Measurements from ENCODE around the gene ERC1.

Gene ERC1

DNA sequence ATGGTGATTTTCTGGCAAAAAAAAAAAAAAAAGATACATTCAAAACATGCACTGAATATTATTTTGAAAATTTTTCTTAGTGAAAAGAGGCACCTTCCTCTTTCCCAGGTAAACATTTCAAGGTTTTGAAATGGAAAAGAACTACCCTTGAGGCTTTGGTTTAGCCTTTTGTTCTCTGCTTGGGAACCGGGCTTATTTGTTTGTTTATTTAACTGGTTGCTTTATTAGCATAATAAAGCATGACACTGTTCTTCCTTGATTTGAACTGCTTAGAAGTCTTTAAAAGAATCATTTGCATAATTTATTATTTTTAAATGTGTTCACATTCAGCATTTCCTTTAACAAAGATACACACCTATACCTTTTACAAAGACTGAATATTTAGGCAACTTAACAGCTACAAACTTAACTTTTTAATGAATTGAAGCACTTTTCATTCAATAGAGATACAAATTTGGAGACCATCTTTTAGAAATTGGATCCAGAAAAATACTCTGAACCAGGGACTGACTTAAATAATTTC lies 428.9 kb downstream of the ERC1 start:
- no peak for DNase-seq

- DNase-seq = no peak
Measured at GRCh38 chr12:1421091-1421846, 430.2 kb downstream of the ERC1 start.

DNA sequence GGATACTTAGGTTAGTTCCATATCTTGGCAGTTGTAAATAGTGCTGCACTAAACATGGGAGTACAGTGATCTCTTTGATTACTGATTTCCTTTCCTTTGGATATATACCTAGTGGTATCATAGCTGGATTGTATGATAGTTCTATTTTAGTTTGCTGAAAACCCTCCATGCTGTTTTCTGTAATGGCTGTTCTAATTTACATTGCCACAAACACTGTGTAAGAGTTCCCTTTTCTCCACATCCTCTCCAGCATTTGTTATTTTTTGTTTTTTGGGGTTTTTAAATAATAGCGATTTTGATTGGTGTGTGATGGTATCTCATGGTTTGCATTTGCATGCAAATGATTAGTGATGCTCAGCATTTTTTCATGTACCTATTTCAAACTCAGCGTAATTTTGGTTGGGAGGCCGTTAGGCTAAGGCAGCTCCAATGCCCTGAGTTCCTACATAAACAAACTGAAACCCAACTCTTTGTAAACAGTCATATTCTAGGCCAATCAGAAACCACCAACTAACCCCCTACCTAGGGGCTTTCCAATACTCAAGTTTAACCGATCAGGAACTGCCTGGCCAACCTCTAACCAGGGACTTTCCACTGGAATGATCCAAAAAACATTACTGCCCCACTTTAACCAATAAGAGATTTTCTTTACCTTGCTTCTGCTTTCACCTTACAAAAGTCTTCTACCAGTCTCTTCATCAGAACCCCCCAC lies 431.7 kb downstream of the ERC1 start:
- no peak for DNase-seq

GRCh38 chr12:1424674-1425395 lies 433.8 kb downstream of the ERC1 start:
- DNase-seq = no peak

DNA sequence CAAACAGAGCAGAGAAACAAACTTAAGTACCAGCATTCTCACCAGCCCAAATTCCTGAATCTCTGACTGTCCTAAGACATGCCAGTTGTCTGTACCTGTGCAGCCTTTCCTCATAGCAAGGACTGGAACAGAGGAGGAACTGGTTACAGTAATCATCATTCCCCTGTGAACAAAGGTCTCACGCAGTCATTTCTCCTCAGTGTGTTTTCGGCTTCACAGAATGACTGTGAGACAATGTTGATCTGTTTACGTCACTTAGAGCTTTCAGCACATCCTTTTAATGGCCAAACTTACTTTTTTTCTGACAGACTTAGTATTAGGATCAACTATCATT lies 434.3 kb downstream of the ERC1 start:
- no peak for DNase-seq

DNA sequence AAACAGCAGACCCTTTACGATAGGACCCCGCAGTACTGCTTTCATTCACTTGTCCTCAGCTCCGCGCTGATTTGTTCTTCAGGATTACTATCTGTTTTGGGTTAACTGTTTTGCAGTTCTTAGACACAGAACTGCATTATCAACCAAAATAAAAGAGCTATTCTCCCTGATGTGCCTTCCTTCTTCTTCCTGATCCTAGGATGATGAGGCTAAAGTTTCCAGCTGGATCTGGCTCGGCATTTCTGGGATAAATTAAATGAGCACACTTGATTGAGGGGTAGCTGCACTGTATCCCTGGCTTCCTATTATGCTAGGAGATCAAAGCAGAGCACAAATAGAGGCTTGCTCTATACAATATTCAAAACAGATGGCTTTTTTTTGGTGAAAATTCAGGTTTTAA lies 437.6 kb downstream of the ERC1 start:
- no peak for DNase-seq

GRCh38 chr12:1429980-1430379 lies 439.0 kb downstream of the ERC1 start:
- no peak for DNase-seq

- no peak for DNase-seq
Measured at GRCh38 chr12:1434296-1434955, 443.4 kb downstream of the ERC1 start.

GRCh38 chr12:1435044-1435443 lies 444.0 kb downstream of the ERC1 start:
- no peak for DNase-seq

GRCh38 chr12:1435456-1435855 lies 444.4 kb downstream of the ERC1 start:
- no peak for DNase-seq

DNA sequence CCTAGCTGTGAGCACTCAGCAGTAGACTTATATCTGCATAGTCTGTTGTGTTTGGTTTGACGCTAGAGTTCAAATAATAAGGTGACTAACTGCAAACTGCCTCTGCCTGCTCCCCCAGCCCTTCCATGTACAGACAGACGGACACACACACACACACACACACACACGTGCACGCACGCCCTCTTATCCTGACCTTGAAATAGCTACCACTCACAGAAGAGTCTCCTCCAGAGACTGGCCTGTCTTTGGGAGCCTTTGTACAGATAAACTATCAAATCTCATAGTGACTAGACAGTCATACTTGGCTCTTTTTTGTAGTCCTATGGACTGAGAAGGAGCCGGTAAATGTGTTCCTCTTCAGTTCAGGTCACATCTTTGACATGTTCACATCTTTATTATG lies 445.0 kb downstream of the ERC1 start:
- no peak for DNase-seq

- DNase-seq = no peak
Measured at GRCh38 chr12:1436981-1437380, 446.0 kb downstream of the ERC1 start.

DNA sequence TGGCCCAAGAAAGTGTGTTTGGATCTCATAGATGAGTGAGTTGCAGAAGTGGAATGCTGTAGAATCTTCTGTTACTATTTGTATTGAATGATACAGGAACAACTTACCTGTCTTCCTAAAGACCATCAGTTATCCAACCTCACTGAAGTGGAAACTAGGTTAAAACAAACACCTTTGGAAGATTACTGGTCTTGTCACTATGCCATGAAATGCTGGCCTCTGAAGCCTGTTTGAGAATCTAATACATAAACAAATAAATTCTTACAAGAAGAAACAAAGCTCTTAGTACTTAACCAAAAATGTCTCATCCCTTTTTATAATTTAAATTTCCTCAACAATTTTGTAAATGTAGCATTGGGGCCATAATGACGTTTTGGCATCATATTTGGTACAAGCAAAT lies 448.2 kb downstream of the ERC1 start:
- DNase-seq = no peak

DNA sequence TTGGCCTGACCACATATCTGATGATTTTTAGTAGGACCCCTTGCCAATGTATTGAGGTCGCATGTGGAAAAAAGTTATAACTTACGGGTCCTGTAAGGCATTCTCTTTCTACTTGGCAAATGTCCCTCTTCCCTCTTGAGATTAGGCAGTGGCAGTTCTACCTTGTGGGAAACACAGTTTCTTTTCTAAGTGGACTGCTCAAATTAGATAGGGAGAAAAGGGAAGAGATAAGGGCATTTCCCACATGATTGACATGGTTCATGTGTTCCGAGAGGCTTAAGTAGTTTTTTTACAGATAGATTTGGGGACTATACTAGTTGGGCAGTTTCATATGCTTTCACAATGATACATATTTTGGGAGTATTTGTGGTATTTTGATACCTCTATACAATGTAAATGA lies 448.7 kb downstream of the ERC1 start:
- DNase-seq = no peak

- no peak for DNase-seq
Measured at GRCh38 chr12:1443421-1444141, 452.6 kb downstream of the ERC1 start.

GRCh38 chr12:1444142-1444516 lies 453.1 kb downstream of the ERC1 start:
- no peak for DNase-seq

- no peak for DNase-seq
Measured at GRCh38 chr12:1445807-1446206, 454.8 kb downstream of the ERC1 start.

- DNase-seq = no peak
Measured at GRCh38 chr12:1448336-1448735, 457.3 kb downstream of the ERC1 start.

GRCh38 chr12:1453810-1454209 lies 462.8 kb downstream of the ERC1 start:
- DNase-seq = no peak

- DNase-seq = no peak
Measured at GRCh38 chr12:1456885-1457284, 465.9 kb downstream of the ERC1 start.

DNA sequence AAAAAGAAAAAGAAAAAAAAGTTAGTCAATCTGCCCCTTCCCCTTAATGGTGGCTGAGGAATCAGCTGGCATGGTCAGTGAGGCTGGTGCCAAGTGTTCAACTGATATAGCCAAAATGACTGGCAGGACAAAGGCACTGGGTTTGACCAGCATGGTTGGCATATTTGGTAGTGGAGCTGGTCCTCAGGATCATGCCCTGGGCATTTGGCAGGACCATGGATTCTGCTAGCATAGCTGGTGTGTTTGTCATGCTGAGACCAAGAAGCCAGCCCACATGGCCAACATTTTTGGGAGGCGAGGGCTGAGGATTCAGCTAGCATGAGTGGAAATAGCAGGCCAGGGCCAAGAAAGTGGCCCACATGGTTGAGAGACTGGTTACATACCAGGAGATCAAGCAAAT lies 466.9 kb downstream of the ERC1 start:
- DNase-seq = no peak

DNA sequence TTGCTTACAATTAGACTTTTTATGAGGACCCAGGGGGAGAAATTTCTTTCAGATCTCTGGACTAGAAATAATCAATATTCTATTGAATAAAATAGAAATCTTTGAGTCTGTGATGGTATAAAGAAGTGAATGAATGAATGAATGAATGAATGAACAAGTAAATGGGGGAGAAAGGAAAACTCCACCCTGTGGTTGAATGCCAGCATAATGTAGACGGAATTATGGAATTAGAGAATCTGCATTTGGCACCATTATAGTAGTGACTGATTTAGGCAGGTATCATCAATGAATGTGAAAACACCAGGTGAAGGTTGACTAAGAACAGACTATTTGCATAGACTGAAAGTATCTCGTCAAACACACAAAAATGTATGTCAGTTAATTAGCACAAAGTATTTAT lies 468.3 kb downstream of the ERC1 start:
- no peak for DNase-seq
